ENCODE measurements around the gene VEPH1. TPM values are rescaled to one million over a fixed set of nuclear protein-coding genes. Genes with fewer than 3 reads are reported as not detected.
"Not testable (repeated sequence)": the region's sequence is repeated elsewhere in the genome, so short reads cannot be mapped to it uniquely, and the experiment has no call there.

VEPH1 gene
- total RNA-seq, 1 donor = 23.2 TPM

- Histone ChIP-seq H3K27ac (ENCODE audit: low read depth, low read length) (peak overlapping the region; percentile 33), H3K79me2 (ENCODE audit: insufficient read depth, low read length) (no peaks in the 10 kb centered on the region), H2AFZ (ENCODE audit: low read length) (peak overlapping the region; percentile 54), H3K27me3 (ENCODE audit: insufficient read depth, low read length) (no peaks in the 10 kb centered on the region), H3K36me3 (ENCODE audit: insufficient read depth, low read length) (no peaks in the 10 kb centered on the region), H3K9me3 (ENCODE audit: low read depth, low read length) (no peaks in the 10 kb centered on the region), H3K4me3 (ENCODE audit: insufficient read depth, low read length) (no peak overlapping the region), H3K4me1 (ENCODE audit: insufficient read depth, low read length) (peaks cover 27% of the 10 kb centered on the region), H3K4me2 (ENCODE audit: insufficient read depth, low read length) (peak overlapping the region; percentile 15), H4K20me1 (ENCODE audit: insufficient read depth, low read length) (no peaks in the 10 kb centered on the region)
- TF ChIP-seq CTCF (IDR thresholded peaks at IDR 0.05; ENCODE audit: extremely low read depth, low read depth, low read length) = no peak
- DNase-seq (ENCODE audit: insufficient read length, low spot score, missing footprints) = no peak
These were observed 173.7 kb downstream of the VEPH1 start for GRCh38 chr3:157329551-157329950.

- Histone ChIP-seq H3K9me3 (ENCODE audit: low read depth, low read length) (no peaks in the 10 kb centered on the region), H3K4me1 (ENCODE audit: insufficient read depth, low read length) (peaks cover 11% of the 10 kb centered on the region), H3K36me3 (ENCODE audit: insufficient read depth, low read length) (no peaks in the 10 kb centered on the region), H2AFZ (ENCODE audit: low read length) (no peak overlapping the region), H4K20me1 (ENCODE audit: insufficient read depth, low read length) (no peaks in the 10 kb centered on the region), H3K4me2 (ENCODE audit: insufficient read depth, low read length) (no peak overlapping the region), H3K4me3 (ENCODE audit: insufficient read depth, low read length) (no peak overlapping the region), H3K27ac (ENCODE audit: low read depth, low read length) (no peak overlapping the region), H3K27me3 (ENCODE audit: insufficient read depth, low read length) (no peaks in the 10 kb centered on the region), H3K79me2 (ENCODE audit: insufficient read depth, low read length) (no peaks in the 10 kb centered on the region)
- DNase-seq (ENCODE audit: insufficient read length, low spot score, missing footprints) = no peak
- TF ChIP-seq CTCF (IDR thresholded peaks at IDR 0.05; ENCODE audit: extremely low read depth, low read depth, low read length) = no peak
These were observed 175.4 kb downstream of the VEPH1 start for GRCh38 chr3:157327837-157328236.

- H3K4me3 ChIP-seq (ENCODE audit: insufficient read depth, low read length) = no peak overlapping the region
- H2AFZ ChIP-seq (ENCODE audit: low read length) = no peak overlapping the region
- H4K20me1 ChIP-seq (ENCODE audit: insufficient read depth, low read length) = no peaks in the 10 kb centered on the region
- no peaks in the 10 kb centered on the region for H3K9me3 ChIP-seq (ENCODE audit: low read depth, low read length)
- TF ChIP-seq CTCF (IDR thresholded peaks at IDR 0.05; ENCODE audit: extremely low read depth, low read depth, low read length) = peak; percentile 15
- H3K79me2 ChIP-seq (ENCODE audit: insufficient read depth, low read length) = no peaks in the 10 kb centered on the region
- no peaks in the 10 kb centered on the region for H3K27me3 ChIP-seq (ENCODE audit: insufficient read depth, low read length)
- DNase-seq (ENCODE audit: insufficient read length, low spot score, missing footprints) = no peak
- H3K4me2 ChIP-seq (ENCODE audit: insufficient read depth, low read length) = no peak overlapping the region
- H3K27ac ChIP-seq (ENCODE audit: low read depth, low read length) = no peak overlapping the region
- H3K36me3 ChIP-seq (ENCODE audit: insufficient read depth, low read length) = no peaks in the 10 kb centered on the region
- H3K4me1 ChIP-seq (ENCODE audit: insufficient read depth, low read length) = peaks cover 11% of the 10 kb centered on the region
These were observed 176.2 kb downstream of the VEPH1 start for GRCh38 chr3:157327018-157327417.

- H3K4me3 ChIP-seq (ENCODE audit: insufficient read depth, low read length); H3K27ac ChIP-seq (ENCODE audit: low read depth, low read length); H4K20me1 ChIP-seq (ENCODE audit: insufficient read depth, low read length); DNase-seq (ENCODE audit: insufficient read length, low spot score, missing footprints); H3K27me3 ChIP-seq (ENCODE audit: insufficient read depth, low read length); H3K79me2 ChIP-seq (ENCODE audit: insufficient read depth, low read length); H3K9me3 ChIP-seq (ENCODE audit: low read depth, low read length); H3K4me2 ChIP-seq (ENCODE audit: insufficient read depth, low read length); H2AFZ ChIP-seq (ENCODE audit: low read length); H3K4me1 ChIP-seq (ENCODE audit: insufficient read depth, low read length); H3K36me3 ChIP-seq (ENCODE audit: insufficient read depth, low read length): not testable (repeated sequence)
These were observed 178.3 kb downstream of the VEPH1 start for GRCh38 chr3:157324869-157325268.
